Body of pancreas (tissue), 4 donors: ENCODE data around the gene MPDZ. TPM values are rescaled to one million over a fixed set of nuclear protein-coding genes. Genes with fewer than 3 reads are reported as not detected.

Experiments used
- ATAC-seq: fragments of 150-250 bp; one replicate; pipeline ENCODE4 v1.9.1; 2016
- DNase-seq, 4 donors: peaks; one replicate each; pipeline ENCODE4 v3.0.0-alpha.2; 2019
- H3K27ac ChIP-seq, 4 donors: fragments of 200-600 bp; sonication (generic); 1 replicate in 3 of 4; 2 replicates in 1 of 4; pipeline versions ENCODE4 v1.5.1 to v1.6.1; 2016 to 2019; ENCODE audit warnings: mild to moderate bottlenecking in 1 of 4, mixed read lengths in 1 of 4, moderate library complexity in 1 of 4
- H3K27me3 ChIP-seq, 2 donors: fragments of 200-600 bp; sonication (generic); one replicate each; pipeline ENCODE4 v1.6.0; 2016; ENCODE audit warnings: mild to moderate bottlenecking in 1 of 2
- H3K36me3 ChIP-seq, 2 donors: fragments of 200-600 bp; sonication (generic); replicated peaks in 1 of 2; 2 replicates each; pipeline ENCODE4 v1.5.1; 2016; ENCODE audit warnings: low read depth in 2 of 2; ENCODE audit not compliant: insufficient read depth in 1 of 2
- H3K4me1 ChIP-seq: fragments of 200-600 bp; sonication (generic); one replicate; pipeline ENCODE4 v1.6.0; 2016
- H3K4me3 ChIP-seq, 2 donors: fragments of 200-600 bp; sonication (generic); 1 replicate in 1 of 2; 2 replicates in 1 of 2; pipeline ENCODE4 v1.5.1; 2016 to 2019
- H3K9me3 ChIP-seq, 3 donors: fragments of 200-600 bp; sonication (generic); 1 replicate in 2 of 3; 2 replicates in 1 of 3; pipeline ENCODE4 v1.5.1; 2016
- POLR2A ChIP-seq, 3 donors: fragments of 450-650 bp; IDR thresholded peaks; one replicate each; pipeline ENCODE4 v1.6.1; 2016; ENCODE audit warnings: antibody characterized with exemption in 3 of 3, mild to moderate bottlenecking in 2 of 3
- WGBS, 2 donors: methylation state at CpG; one replicate each; pipeline ENCODE4 v1.1.5; 2017; 5-methylcytosine and 5-hydroxymethylcytosine counted together
- intact Hi-C: fragments of 100-400 bp; cut with DNase I; formaldehyde crosslinking; loops from one replicate; pipeline ENCODE4 v1.15.1; 2023
- total RNA-seq, 2 donors: library from RNA; depleted of rRNA; stranded (reverse); fragments of >200 nt; gene quantifications; one replicate each; pipeline ENCODE4 v1.1.0, GENCODE V29; 2016
- TF ChIP-seq, protein P1 (sequence below), 7 experiments: fragments of 450-650 bp in 4 of 7; fragments of 200-600 bp in 3 of 7; sonication (generic) in 3 of 7; IDR thresholded peaks; one replicate each; pipeline ENCODE4 v1.5.1; 2016 to 2019; ENCODE audit warnings: antibody characterized with exemption in 7 of 7

Gene MPDZ
- total RNA-seq, 2 donors from 2014 or later, result 12.5 to 17.1 TPM

DNA sequence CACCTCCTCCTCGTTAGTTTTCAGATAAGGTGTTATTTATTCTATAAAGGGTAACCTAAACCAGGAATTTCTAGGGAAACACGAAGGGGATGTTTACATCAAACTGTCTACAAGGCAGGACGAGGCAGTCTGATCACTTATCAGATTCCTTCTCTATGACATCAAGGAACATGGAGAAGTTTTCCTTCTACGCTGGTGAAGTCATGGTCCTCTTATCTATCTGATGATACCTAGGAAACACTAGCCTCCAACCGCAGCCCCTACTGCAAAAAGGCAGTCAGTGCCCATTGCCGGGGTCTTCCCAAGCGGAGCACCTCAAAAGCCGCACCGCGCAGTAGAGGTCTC is 1.5 kb downstream of the MPDZ start:
- no peak for TF ChIP-seq POLR2A (IDR thresholded peaks at IDR 0.05)
- TF ChIP-seq, protein P1, sequence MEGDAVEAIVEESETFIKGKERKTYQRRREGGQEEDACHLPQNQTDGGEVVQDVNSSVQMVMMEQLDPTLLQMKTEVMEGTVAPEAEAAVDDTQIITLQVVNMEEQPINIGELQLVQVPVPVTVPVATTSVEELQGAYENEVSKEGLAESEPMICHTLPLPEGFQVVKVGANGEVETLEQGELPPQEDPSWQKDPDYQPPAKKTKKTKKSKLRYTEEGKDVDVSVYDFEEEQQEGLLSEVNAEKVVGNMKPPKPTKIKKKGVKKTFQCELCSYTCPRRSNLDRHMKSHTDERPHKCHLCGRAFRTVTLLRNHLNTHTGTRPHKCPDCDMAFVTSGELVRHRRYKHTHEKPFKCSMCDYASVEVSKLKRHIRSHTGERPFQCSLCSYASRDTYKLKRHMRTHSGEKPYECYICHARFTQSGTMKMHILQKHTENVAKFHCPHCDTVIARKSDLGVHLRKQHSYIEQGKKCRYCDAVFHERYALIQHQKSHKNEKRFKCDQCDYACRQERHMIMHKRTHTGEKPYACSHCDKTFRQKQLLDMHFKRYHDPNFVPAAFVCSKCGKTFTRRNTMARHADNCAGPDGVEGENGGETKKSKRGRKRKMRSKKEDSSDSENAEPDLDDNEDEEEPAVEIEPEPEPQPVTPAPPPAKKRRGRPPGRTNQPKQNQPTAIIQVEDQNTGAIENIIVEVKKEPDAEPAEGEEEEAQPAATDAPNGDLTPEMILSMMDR (IDR thresholded peaks at IDR 0.05), result no peak
- Histone ChIP-seq H3K27me3 (no peaks in the 10 kb centered on the region), H3K36me3 (no peaks in the 10 kb centered on the region), H3K4me1 (peaks cover 6% of the 10 kb centered on the region), H3K4me3 (peak overlapping the region in 1 of 2 donors; percentile 69), H3K9me3 (no peaks in the 10 kb centered on the region), H3K27ac (peak overlapping the region; percentile 17 to 76 (median 53))
- DNase-seq, result no peak
- 32 to 40% methylated on average over 10 of the region's 10 CpGs for WGBS, 2 donors
- no peak for ATAC-seq
- intact Hi-C loops, result no loop called here

DNA sequence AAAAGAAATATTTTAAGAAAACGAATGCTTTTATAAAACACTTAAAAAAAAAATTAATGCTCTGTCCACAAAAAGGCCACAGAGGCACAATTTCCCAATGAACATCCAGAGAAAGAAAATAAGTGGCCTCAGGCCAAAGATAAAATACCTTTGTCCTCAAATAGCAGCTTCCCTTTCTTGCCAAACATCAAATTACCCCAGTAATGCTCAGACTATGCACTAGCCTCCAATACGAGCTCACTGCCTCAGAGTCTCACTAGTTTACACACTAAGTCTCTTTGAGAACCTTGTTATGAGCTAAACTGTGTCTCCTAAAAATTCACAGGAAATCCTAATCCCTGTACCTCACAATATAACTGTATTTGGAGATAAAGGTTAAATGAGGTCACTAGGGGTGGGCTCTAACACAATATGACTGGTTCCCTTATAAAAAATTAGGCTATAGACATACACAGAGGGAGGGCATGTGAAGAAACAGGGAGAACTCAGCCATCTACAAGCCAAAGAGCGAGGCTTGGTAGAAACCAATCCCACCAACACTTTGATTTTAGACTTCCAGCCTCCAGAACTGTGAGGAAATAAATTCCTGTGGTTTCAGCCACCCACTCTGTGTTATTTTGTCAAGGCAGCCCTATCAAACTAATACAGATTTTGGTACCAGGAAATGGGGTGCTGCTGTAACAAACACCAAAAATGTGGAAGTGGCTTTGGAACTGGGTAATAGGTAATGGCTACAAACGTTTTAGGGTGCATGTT is 4.4 kb downstream of the MPDZ start:
- H3K4me3 ChIP-seq, result no peak overlapping the region
- no peaks in the 10 kb centered on the region for H3K9me3 ChIP-seq
- WGBS, 2 donors, result 48 to 63% methylated on average over 4 of the region's 4 CpGs
- TF ChIP-seq, protein P1 (IDR thresholded peaks at IDR 0.05), result no peak
- TF ChIP-seq POLR2A (IDR thresholded peaks at IDR 0.05), result no peak
- no peaks in the 10 kb centered on the region for H3K27me3 ChIP-seq
- peaks cover 3% of the 10 kb centered on the region for H3K4me1 ChIP-seq
- H3K36me3 ChIP-seq, result no peaks in the 10 kb centered on the region
- intact Hi-C loops, result no loop called here
- ATAC-seq (no peak), DNase-seq (no peak)
- H3K27ac ChIP-seq, result no peak overlapping the region

DNA sequence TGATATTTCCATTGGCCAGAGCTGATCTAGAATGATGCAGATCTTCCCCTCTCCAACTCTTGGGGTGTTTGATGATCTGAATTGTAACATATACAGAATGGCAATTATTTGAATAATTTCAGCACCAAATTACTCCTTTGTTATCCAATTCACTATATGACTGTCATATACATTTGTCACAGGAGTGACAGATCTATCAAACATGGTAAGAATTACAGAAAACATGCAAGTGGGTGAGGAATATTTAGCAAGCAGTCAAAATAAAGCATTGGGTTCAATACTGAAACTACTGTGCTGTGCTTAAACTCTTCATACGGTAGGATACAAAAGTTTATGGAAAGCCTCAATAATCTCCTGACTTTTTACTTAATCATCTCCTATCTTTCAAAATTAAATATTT is 8.8 kb downstream of the MPDZ start:
- Histone ChIP-seq H3K36me3 (no peaks in the 10 kb centered on the region), H3K4me1 (no peaks in the 10 kb centered on the region), H3K27ac (no peak overlapping the region), H3K9me3 (no peaks in the 10 kb centered on the region), H3K27me3 (no peaks in the 10 kb centered on the region), H3K4me3 (no peak overlapping the region)
- ATAC-seq (no peak), DNase-seq (no peak)
- WGBS, 2 donors, result 83 to 91% methylated on average over 1 of the region's 1 CpG
- no peak for TF ChIP-seq POLR2A (IDR thresholded peaks at IDR 0.05)
- TF ChIP-seq, protein P1 (IDR thresholded peaks at IDR 0.05), result no peak
- intact Hi-C loops, result no loop called here

DNA sequence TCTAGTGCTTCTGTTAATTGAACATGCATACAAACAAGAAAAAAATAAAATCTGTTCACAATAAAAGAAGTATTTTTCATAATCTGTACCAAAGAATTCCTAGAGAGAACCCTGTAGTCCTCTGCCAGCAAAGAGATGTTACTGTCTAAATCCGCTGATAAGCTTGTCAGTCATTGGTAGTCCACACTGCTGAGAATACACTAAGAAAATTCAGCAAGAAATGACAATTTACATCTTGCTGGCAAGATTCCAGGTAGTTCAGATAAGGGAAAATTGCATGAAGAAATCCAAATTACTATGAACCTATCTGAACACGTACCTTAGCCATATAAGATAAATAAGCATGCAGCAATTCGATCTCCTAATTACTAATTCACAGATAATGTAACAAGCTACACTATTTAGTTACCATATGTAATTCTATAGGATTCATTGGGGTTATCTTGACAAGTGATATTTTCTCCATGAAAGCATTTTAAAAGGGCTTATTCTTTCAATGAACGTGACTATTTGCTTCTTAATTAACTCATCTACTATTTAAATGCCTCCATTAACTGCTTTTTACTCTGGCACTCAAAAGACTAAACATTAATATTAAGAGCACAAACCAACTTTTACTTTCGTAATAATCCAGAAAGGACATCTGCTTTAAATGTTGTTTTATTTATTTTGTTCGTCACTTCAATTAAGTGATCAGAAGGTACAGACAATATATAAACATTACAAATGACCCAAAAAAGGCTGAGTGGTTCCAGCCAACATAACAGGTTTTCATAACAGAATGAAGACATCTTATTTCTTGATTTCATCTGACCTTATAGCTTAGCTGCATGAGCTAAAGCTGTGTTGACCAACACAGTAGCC is 9.7 kb downstream of the MPDZ start:
- Histone ChIP-seq H3K36me3 (no peaks in the 10 kb centered on the region), H3K4me1 (no peaks in the 10 kb centered on the region), H3K27me3 (no peaks in the 10 kb centered on the region), H3K4me3 (no peak overlapping the region), H3K27ac (no peak overlapping the region), H3K9me3 (no peaks in the 10 kb centered on the region)
- DNase-seq (no peak), ATAC-seq (no peak)
- no peak for TF ChIP-seq POLR2A (IDR thresholded peaks at IDR 0.05)
- TF ChIP-seq, protein P1 (IDR thresholded peaks at IDR 0.05), result no peak
- intact Hi-C loops, result no loop called here
- WGBS, 2 donors, result 74 to 78% methylated on average over 6 of the region's 6 CpGs
